ENCODE data around the gene CX3CR1. TPM values are rescaled to one million over a fixed set of nuclear protein-coding genes. Genes with fewer than 3 reads are reported as not detected.

CX3CR1 gene
- total and polyA plus RNA-seq, 10 of the 15 experiments (the other 5 are each of a cell fraction or from before 2014, with no cell fraction given) = 0.05 to 0.53 (median 0.15) TPM

- SMC1A ChIA-PET (ENCODE audit: uncharacterized antibody, unreplicated experiment) = interaction anchor here (0.6 to 20.6 kb wide), 14 partner anchors 17 to 189 kb away, joined by 3 to 648 read pairs (median 14); partner anchors contain the start of genes CX3CR1, RPSA and XIRP1
- FAIRE-seq = no peak
- H3K27me3 ChIP-seq (replicated peaks in 1 of 2; ENCODE audit: control insufficient read depth in 2 of 2, insufficient read depth in 2 of 2, low read length in 1 of 2) = no peaks in the 10 kb centered on the region
Measured at GRCh38 chr3:39290255-39290654, 10.4 kb upstream of the CX3CR1 start.

More at GRCh38 chr3:39290255-39290654, 10.4 kb upstream of the CX3CR1 start:
- WGBS (ENCODE audit: insufficient coverage, insufficient replicate concordance, low lambda C conversion rate, missing lambda C conversion rate) = 60% methylated on average over 4 of the region's 4 CpGs
- in situ Hi-C loops (cut with MboI) = no loop called here
- intact Hi-C loops (cut with micrococcal nuclease; ENCODE audit: unreplicated experiment) = no loop called here
- DNase-seq (ENCODE audit: low read depth, low spot score) (no peak), ATAC-seq (no peak)
- no TSS peak for BruUV-seq (replicated peaks)
- peak overlapping the region; percentile 53 for H2AFZ ChIP-seq (ENCODE audit: control insufficient read depth, low read depth, low read length)
- H3K36me3 ChIP-seq (ENCODE audit: control insufficient read depth in 2 of 2, insufficient read depth in 2 of 2, low read length in 1 of 2) = no peaks in the 10 kb centered on the region
- no peaks in the 10 kb centered on the region for H4K20me1 ChIP-seq (ENCODE audit: control insufficient read depth, insufficient read depth)
- H3K4me2 ChIP-seq (ENCODE audit: control insufficient read depth, insufficient read depth) = no peak overlapping the region
- H3K4me3 ChIP-seq = no peak overlapping the region
- H3K27ac ChIP-seq (ENCODE audit: control insufficient read depth, insufficient read depth) = peak overlapping the region; percentile 56
- no peaks in the 10 kb centered on the region for H3K9me3 ChIP-seq (replicated peaks; ENCODE audit: control insufficient read depth, insufficient read depth, low read length)
- POLR2A ChIA-PET = interaction anchor here (1.3 kb wide), 1 partner anchor 40 kb away, joined by 3 read pairs; the partner anchor contains the start of gene CCR8
- RAD21 ChIA-PET (ENCODE audit: unreplicated experiment) = interaction anchor here (1.1 to 12.6 kb wide), 13 partner anchors 33 to 188 kb away, joined by 3 to 456 read pairs (median 6); partner anchors contain the start of gene XIRP1
- peaks cover 29% of the 10 kb centered on the region for H3K4me1 ChIP-seq (ENCODE audit: control insufficient read depth, insufficient read depth, low read length)
- H3K79me2 ChIP-seq (ENCODE audit: control insufficient read depth, insufficient read depth, low read length) = no peaks in the 10 kb centered on the region
- TF ChIP-seq PAX8 (IDR thresholded peaks at IDR 0.05) (no peak), SRF (IDR thresholded peaks at IDR 0.05; ENCODE audit: low read depth in 2 of 2, low read length in 2 of 2) (peak in 1 of 2 experiments; percentile 75; a peak in 2 of 4 replicates), SREBF2 (IDR thresholded peaks at IDR 0.05; ENCODE audit: low read length) (no peak), RUNX3 (IDR thresholded peaks at IDR 0.05; ENCODE audit: low read length) (peak; percentile 57), IKZF2 (IDR thresholded peaks at IDR 0.05) (peak; percentile 45 to 56; a peak in 2 of 4 replicates), RAD51 (IDR thresholded peaks at IDR 0.05) (peak; percentile 86), IKZF1 (conservative IDR thresholded peaks at IDR 0.05) (peak; percentile 43; the same call in 1 of the 2 replicates)
- TF ChIP-seq, protein P1, sequence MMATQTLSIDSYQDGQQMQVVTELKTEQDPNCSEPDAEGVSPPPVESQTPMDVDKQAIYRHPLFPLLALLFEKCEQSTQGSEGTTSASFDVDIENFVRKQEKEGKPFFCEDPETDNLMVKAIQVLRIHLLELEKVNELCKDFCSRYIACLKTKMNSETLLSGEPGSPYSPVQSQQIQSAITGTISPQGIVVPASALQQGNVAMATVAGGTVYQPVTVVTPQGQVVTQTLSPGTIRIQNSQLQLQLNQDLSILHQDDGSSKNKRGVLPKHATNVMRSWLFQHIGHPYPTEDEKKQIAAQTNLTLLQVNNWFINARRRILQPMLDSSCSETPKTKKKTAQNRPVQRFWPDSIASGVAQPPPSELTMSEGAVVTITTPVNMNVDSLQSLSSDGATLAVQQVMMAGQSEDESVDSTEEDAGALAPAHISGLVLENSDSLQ (IDR thresholded peaks at IDR 0.05) = peak; percentile 70
- CTCF ChIA-PET = interaction anchor here (0.6 to 15.1 kb wide), 24 partner anchors 9 to 330 kb away, joined by 3 to 756 read pairs (median 14); partner anchors contain the start of genes CX3CR1 and XIRP1
- H3K9ac ChIP-seq (ENCODE audit: control insufficient read depth, insufficient read depth, low read length) = no peak overlapping the region
